ENCODE measurements around the gene CPVL.
"Not testable (repeated sequence)": the region's sequence is repeated elsewhere in the genome, so short reads cannot be mapped to it uniquely, and the experiment has no call there.

The CPVL gene

GRCh38 chr7:29119538-29119937, 26.8 kb downstream of the CPVL start:
- no peak for DNase-seq (ENCODE audit: low spot score)

DNA sequence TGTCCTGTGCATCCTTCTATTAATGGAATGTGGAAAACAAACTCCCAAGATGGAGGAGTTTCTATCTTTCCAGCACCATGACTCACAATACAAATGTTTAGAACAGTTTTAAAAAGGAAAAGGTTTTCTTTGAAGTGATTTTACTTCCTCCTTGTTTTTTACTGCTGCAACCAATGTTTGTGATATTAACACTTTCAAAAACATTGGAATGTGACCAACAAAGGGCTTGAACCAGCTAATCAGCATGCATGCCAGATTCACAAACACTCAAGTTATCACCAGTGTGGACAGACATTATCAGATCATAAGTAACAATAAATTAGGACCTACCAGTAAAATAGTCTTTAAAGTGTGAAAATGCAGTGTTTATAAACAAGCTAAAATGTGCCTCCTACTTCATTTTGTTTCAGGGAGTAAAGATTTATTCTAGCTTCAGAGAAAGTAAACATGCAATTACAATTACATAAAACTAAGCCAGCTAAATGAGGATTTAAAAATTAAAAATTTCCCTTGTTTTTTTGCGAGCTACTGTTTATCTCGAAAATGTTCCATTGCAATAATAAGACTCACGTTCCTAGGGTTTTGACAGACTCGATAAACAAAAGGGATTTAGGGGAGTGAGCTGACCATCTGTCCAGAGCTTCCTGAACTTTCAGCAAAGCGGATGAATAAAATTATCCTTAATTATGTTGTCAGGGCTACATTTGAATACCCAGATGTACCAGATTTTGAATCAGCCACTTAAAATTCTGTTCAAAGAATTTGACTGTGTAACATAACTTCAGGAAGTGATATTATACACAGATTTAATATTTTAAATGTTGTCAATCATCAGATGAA, 29.8 kb downstream of the CPVL start:
- no peak for DNase-seq (ENCODE audit: low spot score)

DNA sequence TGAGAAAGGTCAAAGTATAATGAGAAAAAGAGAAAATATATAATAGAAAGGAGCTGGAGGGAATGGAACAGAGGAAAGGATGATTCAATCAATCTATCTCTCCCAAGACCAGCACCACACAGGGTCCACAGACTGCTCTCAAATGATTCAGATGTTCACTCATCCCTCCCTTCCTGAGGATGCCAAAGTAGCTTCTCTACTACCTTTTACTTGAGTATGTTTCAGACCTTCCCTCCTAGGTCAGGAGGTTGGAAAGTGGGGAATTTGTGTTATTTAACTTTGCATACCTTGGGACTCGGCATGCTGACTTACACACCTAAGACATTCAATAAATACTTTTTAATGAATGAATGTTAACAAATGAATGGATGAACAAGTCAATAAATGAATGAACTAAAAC, 30.6 kb downstream of the CPVL start:
- no peak for DNase-seq (ENCODE audit: low spot score)

- no peak for DNase-seq (ENCODE audit: low spot score)
These were observed 31.1 kb downstream of the CPVL start for GRCh38 chr7:29115130-29115687.

DNA sequence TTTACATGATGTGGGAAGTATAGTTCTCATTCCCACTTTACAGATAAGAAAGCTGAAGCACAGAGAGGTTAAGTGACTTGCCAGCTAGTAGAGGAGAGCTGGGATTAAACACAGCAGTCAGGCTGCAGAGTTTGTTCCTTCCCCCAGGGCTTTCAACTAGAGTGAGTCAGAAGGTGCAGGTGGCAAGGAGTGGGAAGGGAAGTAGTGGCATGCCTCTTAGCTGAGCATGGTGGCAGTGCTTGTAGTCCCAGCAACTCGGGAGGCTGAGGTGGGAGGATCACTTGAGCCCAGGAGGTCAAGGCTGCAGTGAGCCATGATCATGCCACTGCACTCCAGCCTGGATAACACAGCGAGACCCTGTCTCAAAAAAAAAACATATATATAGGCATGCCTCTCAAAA, 32.1 kb downstream of the CPVL start:
- DNase-seq (ENCODE audit: low spot score): not testable (repeated sequence)

GRCh38 chr7:29113384-29114102, 32.8 kb downstream of the CPVL start:
- DNase-seq (ENCODE audit: low spot score): no peak

- no peak for DNase-seq (ENCODE audit: low spot score)
These were observed 33.6 kb downstream of the CPVL start for GRCh38 chr7:29112721-29113120.

- DNase-seq (ENCODE audit: low spot score): no peak
These were observed 36.4 kb downstream of the CPVL start for GRCh38 chr7:29109899-29110298.

- no peak for DNase-seq (ENCODE audit: low spot score)
These were observed 37.0 kb downstream of the CPVL start for GRCh38 chr7:29109358-29109757.

GRCh38 chr7:29107056-29107455, 39.3 kb downstream of the CPVL start:
- DNase-seq (ENCODE audit: low spot score): no peak

DNA sequence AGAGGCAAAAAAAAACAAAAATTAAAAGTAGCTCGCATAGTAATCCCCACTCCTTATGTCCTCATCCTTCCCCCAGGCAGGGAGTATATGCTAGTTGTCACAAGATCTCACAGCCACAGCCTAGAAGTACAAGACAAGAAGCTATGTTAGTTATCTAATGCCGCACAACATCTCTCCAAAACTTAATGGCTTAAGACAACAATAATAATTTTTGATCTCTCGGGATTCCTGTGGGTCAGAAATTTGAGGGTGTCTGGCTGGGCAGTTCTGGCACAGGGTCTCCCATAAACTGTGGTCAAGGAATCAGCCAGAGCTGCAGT, 39.7 kb downstream of the CPVL start:
- DNase-seq (ENCODE audit: low spot score): no peak

- no peak for DNase-seq (ENCODE audit: low spot score)
These were observed 40.3 kb downstream of the CPVL start for GRCh38 chr7:29105752-29106668.

- no peak for DNase-seq (ENCODE audit: low spot score)
These were observed 41.1 kb downstream of the CPVL start for GRCh38 chr7:29105191-29105590.

DNA sequence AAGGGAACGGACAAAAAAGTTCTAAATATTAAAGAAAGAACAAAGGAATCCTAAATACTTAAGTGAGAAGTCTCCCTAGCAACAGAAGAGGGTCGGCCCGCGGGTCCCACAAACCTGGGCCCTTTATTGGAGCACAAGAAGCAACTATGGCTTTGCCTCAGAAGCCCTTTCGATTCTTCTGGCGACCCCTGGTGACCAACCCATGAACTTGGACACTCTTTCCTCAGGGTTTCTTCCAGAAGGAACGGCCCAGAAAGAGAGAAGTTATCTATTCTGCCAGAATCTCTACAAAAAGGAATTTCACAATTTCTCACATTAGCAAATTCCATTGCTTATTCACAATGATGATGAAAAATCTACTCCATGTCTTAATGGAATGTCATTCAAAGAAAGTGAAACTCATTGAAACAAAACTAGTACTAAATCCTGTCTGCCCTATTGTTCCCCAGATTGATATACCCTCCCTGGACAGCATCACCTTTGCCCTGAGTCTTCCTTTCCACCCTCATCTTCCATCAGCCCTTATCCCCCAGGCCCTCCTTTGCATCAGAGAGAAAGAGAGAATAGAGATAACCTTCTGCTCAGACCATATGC, 43.7 kb downstream of the CPVL start:
- DNase-seq (ENCODE audit: low spot score): peak; percentile 80

DNA sequence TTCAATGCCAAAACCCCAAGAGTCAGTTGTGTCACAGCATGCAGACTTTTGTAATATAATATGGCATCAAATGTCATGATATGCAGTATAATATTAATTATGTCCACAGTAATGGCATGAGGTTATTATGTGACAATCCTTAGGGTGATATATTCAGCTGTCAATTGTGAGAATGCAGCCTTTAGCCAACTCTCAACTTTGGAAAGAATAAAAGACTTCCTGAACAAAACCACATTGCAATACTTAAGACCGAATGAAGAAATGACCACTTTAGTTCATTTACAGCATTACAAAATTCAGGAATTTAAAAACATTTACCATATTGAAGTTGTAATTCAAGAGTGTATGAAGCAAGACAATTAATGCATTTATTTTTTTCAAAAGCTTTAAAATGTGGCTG, 45.4 kb downstream of the CPVL start:
- DNase-seq (ENCODE audit: low spot score): no peak

DNA sequence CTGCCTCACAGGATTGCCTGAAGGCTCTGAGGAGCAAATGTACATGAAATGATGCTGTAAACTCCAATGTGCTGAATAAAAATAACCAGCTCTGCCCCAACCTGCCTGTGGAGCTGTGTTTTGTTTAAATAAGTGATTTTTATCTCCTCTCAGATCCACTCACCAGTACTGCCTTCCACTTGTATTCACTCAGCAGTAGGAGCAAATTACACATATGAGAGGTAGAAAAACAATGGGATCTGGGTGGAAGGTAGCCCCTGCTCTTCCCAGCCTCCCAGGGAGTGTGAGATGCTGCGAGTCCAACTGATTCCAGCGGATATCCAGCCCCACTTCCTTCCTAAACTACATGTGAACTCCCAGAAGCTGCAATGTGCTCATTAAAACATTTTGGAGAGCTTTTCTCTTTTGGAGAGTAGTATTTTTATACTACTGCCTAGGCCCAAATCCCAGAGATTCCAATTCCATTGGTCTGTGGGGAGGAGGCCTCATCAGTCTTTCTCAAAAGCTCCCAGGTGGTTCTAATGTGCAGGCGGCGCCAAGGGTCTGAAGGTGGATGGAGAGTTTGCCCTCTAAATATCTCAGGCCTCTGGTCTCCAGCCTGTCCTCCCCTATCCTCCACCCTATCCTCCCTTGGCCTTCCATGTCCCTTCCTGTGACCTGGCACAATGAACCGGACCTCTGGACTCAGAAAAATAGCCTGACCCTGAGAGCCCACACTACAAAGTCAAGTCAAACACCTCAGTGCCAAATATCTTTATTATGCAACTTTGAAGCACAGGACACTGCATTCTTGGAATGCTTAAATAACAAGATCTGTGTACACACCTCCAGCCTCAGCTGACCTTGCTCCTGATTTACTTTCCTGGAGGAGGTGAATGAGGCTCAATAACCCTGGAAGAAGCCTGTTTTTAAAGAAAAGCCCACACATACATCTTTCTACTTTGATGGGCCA, 46.2 kb downstream of the CPVL start:
- DNase-seq (ENCODE audit: low spot score): no peak

DNA sequence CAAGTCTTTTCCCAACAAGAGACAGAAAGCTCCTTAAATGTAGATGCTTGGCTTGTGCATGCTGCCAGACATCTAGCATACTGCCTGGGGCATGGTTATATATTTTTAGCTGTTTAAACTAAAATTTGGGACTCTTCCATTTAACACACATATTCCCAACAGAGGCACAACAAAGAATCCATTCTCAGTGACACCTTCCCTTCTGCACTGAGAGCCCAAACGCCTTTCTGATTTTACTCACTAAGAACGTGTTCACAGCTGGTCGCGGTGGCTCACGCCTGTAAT, 49.9 kb downstream of the CPVL start:
- DNase-seq (ENCODE audit: low spot score): no peak

GRCh38 chr7:29095631-29096445, 50.5 kb downstream of the CPVL start:
- no peak for DNase-seq (ENCODE audit: low spot score)

GRCh38 chr7:29093091-29093490, 53.2 kb downstream of the CPVL start:
- not testable (repeated sequence) for DNase-seq (ENCODE audit: low spot score)

DNA sequence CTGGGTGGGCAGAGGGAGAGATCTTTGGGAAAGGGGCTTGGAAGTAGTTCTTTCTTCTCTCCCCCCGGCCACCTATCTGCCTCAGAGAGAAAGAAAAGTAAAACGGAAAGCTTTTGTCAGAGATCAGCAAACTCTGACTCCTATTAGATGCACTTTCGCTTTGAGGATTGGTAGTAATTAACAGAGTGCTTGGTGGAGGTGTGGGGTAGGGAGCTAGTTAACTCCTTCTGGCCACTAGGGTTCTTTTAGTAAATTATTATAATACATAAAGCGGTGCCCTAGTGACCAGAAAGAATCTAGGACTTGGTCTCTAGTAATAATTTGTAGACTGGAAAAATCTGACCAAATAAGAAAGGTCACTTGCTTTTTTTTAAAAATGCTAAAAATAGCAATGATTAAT, 54.6 kb downstream of the CPVL start:
- DNase-seq (ENCODE audit: low spot score): no peak

All from left forelimb (tissue), 1 donor.